ENCODE data around the gene POMGNT2. TPM values are rescaled to one million over a fixed set of nuclear protein-coding genes. Genes with fewer than 3 reads are reported as not detected.
A peak's percentile ranks its signal among the peaks of the same experiment; 100 is the strongest.

The POMGNT2 gene
- total and polyA plus RNA-seq, 4 donors = 5.8 to 6.6 (median 6.5) TPM

DNA sequence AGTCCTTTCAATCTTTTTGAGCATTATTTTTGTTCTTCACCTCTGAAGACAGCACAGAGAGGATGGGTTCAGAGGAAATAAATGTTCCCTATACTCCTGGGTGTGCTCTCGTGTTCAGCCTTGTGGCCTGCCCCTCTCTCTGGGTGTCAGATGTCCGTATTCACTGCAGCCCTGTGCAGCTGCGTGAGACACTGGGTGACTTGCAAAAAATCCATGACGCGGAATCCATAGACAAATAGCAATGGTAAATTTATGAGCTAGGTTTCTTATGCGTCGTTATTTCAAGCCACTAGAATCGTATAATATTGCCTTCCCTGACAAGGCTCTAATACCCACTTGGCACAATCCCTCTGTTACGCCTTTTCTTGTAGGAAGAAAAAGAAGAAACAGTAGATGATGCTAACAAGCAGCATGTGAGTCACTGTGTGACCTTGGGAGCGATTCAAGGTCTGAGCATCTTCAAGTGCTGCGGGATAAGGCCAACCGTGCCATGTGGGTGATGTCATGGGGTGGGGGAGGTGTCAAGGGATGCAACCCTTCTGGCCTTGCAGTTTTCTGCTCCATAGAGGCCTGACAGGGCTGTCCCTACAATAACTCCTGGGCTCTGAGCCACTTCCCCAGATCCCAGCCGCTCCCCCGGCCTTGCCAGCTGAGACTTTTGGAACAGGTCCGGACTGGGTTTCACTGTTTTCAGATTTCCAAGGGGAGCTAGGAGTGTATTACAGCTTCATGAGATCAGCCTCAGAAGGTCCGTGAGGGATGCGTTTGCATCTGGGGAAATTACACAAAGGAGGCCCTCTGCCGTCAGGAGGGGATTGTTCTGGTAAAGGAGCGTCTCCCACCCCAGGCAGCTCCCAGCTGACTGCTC is 47.6 kb upstream of the POMGNT2 start:
- 83% methylated on average over 19 of the region's 19 CpGs for WGBS
- no peaks in the 10 kb centered on the region for H3K36me3 ChIP-seq (ENCODE audit: control insufficient read depth in 4 of 4, insufficient read depth in 3 of 4, low read depth in 1 of 4, low read length in 3 of 4)
- H3K4me3 ChIP-seq (ENCODE audit: low read depth in 1 of 3, low read length in 3 of 3) = no peak overlapping the region
- TF ChIP-seq NR2F2 (IDR thresholded peaks at IDR 0.05) = peak; percentile 20
- TF ChIP-seq RAD21 (IDR thresholded peaks at IDR 0.05) = no peak
- H3K9me3 ChIP-seq (ENCODE audit: control insufficient read depth in 4 of 4, low read length in 3 of 4) = no peaks in the 10 kb centered on the region
- DNase-seq (ENCODE audit: low spot score) = no peak
- no peaks in the 10 kb centered on the region for H3K4me1 ChIP-seq (ENCODE audit: control insufficient read depth in 4 of 4, insufficient read depth in 4 of 4, low read length in 3 of 4)
- H3K27me3 ChIP-seq (ENCODE audit: control insufficient read depth in 4 of 4, insufficient read depth in 4 of 4, low read length in 3 of 4) = no peaks in the 10 kb centered on the region
- H3K9ac ChIP-seq (ENCODE audit: low read depth in 1 of 2, low read length in 2 of 2) = no peak overlapping the region
- H3K27ac ChIP-seq (ENCODE audit: low read depth in 1 of 2, low read length in 2 of 2) = no peak overlapping the region

DNA sequence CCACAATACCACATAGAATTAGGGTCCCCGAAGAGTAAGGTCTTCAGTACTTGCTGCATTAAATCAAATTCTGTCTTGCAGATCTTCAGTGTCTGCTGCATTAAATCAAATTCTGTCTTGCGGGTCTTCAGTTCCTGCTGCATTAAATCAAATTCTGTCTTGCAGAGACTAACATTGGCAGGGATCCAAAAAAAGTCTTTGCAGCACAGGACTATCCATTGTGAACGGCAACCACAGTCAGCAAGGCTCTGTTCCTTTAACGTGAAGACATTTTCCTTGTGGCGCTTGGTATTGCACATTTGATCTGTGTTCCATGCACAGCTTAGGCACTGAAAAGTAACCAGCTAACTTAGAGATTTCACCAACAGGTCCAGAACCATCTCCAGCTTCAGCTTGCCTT is 46.8 kb upstream of the POMGNT2 start:
- no peak for DNase-seq (ENCODE audit: low spot score)
- 69% methylated on average over 5 of the region's 5 CpGs for WGBS
- TF ChIP-seq HNF4A (conservative IDR thresholded peaks at IDR 0.05) (no peak), RAD21 (IDR thresholded peaks at IDR 0.05) (no peak)
- no peaks in the 10 kb centered on the region for H3K27me3 ChIP-seq (ENCODE audit: control insufficient read depth in 4 of 4, insufficient read depth in 4 of 4, low read length in 3 of 4)
- H3K9me3 ChIP-seq (ENCODE audit: control insufficient read depth in 4 of 4, low read length in 3 of 4) = no peaks in the 10 kb centered on the region
- H3K27ac ChIP-seq (ENCODE audit: low read depth in 1 of 2, low read length in 2 of 2) = no peak overlapping the region
- H3K4me1 ChIP-seq (ENCODE audit: control insufficient read depth in 4 of 4, insufficient read depth in 4 of 4, low read length in 3 of 4) = no peaks in the 10 kb centered on the region
- H3K9ac ChIP-seq (ENCODE audit: low read depth in 1 of 2, low read length in 2 of 2) = no peak overlapping the region
- no peak overlapping the region for H3K4me3 ChIP-seq (ENCODE audit: low read depth in 1 of 3, low read length in 3 of 3)
- H3K36me3 ChIP-seq (ENCODE audit: control insufficient read depth in 4 of 4, insufficient read depth in 3 of 4, low read depth in 1 of 4, low read length in 3 of 4) = no peaks in the 10 kb centered on the region

DNA sequence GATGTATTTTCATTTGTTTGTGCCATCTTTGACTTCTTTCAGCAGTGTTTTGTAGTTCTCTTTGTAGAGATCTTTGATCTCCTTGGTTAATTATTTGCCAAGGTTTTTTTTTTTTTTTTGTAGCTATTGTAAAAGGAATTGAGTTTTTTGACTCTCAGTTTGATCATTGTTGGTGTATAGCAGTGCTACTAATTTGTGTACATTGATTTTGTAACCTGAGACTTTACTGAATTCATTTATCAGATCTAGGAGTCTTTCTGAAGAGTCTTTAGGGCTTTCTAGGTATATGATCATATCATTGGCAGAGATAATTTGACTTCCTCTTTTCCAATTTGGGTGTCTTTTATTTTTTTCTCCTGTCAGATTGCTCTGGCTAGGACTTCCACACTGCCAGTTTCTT is 42.2 kb upstream of the POMGNT2 start:
- Histone ChIP-seq H3K9me3 (ENCODE audit: control insufficient read depth in 4 of 4, low read length in 3 of 4) (no peaks in the 10 kb centered on the region), H3K36me3 (ENCODE audit: control insufficient read depth in 4 of 4, insufficient read depth in 3 of 4, low read depth in 1 of 4, low read length in 3 of 4) (no peaks in the 10 kb centered on the region)
- TF ChIP-seq HNF4A (conservative IDR thresholded peaks at IDR 0.05) (peak; percentile 7 to 19), RAD21 (IDR thresholded peaks at IDR 0.05) (no peak), FOXA2 (IDR thresholded peaks at IDR 0.05) (no peak)
- TF ChIP-seq, protein P1, sequence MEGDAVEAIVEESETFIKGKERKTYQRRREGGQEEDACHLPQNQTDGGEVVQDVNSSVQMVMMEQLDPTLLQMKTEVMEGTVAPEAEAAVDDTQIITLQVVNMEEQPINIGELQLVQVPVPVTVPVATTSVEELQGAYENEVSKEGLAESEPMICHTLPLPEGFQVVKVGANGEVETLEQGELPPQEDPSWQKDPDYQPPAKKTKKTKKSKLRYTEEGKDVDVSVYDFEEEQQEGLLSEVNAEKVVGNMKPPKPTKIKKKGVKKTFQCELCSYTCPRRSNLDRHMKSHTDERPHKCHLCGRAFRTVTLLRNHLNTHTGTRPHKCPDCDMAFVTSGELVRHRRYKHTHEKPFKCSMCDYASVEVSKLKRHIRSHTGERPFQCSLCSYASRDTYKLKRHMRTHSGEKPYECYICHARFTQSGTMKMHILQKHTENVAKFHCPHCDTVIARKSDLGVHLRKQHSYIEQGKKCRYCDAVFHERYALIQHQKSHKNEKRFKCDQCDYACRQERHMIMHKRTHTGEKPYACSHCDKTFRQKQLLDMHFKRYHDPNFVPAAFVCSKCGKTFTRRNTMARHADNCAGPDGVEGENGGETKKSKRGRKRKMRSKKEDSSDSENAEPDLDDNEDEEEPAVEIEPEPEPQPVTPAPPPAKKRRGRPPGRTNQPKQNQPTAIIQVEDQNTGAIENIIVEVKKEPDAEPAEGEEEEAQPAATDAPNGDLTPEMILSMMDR (IDR thresholded peaks at IDR 0.05; ENCODE audit: low read depth, low read length, missing input control) = no peak

DNA sequence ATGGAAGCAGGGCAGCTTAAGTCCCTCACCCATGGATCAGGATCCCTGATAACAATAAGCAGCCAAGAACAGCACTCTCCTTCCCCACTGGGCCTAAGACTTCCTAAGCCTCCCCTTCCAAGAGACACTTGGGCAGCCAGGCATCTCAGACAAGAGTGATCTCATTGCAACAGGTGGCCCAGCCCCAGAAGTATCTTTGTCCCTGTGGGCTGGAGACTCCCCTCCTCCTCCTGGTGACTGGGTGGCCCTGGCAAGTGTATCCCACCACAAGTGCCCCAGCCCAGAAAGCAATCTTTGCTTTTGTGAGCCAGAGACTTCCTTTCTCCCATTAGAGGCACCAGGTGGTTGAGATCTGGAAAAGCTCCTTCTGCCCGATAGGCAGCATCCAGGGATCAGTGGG is 40.7 kb upstream of the POMGNT2 start:
- Histone ChIP-seq H3K9me3 (ENCODE audit: control insufficient read depth in 4 of 4, low read length in 3 of 4) (no peaks in the 10 kb centered on the region), H3K27me3 (ENCODE audit: control insufficient read depth in 4 of 4, insufficient read depth in 4 of 4, low read length in 3 of 4) (no peaks in the 10 kb centered on the region)
- 98% methylated on average over 1 of the region's 1 CpG for WGBS
- TF ChIP-seq TAF1 (conservative IDR thresholded peaks at IDR 0.05) (no peak), RXRA (IDR thresholded peaks at IDR 0.05) (no peak), GABPA (IDR thresholded peaks at IDR 0.05 in 1 of 2, conservative IDR thresholded peaks at IDR 0.05 in 1 of 2) (no peak), SP1 (IDR thresholded peaks at IDR 0.05) (no peak), JUND (IDR thresholded peaks at IDR 0.05) (no peak), NR2F2 (IDR thresholded peaks at IDR 0.05) (no peak), RAD21 (IDR thresholded peaks at IDR 0.05) (no peak), YY1 (IDR thresholded peaks at IDR 0.05) (no peak)
- TF ChIP-seq, protein P2, sequence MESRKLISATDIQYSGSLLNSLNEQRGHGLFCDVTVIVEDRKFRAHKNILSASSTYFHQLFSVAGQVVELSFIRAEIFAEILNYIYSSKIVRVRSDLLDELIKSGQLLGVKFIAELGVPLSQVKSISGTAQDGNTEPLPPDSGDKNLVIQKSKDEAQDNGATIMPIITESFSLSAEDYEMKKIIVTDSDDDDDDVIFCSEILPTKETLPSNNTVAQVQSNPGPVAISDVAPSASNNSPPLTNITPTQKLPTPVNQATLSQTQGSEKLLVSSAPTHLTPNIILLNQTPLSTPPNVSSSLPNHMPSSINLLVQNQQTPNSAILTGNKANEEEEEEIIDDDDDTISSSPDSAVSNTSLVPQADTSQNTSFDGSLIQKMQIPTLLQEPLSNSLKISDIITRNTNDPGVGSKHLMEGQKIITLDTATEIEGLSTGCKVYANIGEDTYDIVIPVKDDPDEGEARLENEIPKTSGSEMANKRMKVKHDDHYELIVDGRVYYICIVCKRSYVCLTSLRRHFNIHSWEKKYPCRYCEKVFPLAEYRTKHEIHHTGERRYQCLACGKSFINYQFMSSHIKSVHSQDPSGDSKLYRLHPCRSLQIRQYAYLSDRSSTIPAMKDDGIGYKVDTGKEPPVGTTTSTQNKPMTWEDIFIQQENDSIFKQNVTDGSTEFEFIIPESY (IDR thresholded peaks at IDR 0.05) = no peak
- TF ChIP-seq, protein P3, sequence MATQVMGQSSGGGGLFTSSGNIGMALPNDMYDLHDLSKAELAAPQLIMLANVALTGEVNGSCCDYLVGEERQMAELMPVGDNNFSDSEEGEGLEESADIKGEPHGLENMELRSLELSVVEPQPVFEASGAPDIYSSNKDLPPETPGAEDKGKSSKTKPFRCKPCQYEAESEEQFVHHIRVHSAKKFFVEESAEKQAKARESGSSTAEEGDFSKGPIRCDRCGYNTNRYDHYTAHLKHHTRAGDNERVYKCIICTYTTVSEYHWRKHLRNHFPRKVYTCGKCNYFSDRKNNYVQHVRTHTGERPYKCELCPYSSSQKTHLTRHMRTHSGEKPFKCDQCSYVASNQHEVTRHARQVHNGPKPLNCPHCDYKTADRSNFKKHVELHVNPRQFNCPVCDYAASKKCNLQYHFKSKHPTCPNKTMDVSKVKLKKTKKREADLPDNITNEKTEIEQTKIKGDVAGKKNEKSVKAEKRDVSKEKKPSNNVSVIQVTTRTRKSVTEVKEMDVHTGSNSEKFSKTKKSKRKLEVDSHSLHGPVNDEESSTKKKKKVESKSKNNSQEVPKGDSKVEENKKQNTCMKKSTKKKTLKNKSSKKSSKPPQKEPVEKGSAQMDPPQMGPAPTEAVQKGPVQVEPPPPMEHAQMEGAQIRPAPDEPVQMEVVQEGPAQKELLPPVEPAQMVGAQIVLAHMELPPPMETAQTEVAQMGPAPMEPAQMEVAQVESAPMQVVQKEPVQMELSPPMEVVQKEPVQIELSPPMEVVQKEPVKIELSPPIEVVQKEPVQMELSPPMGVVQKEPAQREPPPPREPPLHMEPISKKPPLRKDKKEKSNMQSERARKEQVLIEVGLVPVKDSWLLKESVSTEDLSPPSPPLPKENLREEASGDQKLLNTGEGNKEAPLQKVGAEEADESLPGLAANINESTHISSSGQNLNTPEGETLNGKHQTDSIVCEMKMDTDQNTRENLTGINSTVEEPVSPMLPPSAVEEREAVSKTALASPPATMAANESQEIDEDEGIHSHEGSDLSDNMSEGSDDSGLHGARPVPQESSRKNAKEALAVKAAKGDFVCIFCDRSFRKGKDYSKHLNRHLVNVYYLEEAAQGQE (IDR thresholded peaks at IDR 0.05) = no peak

More for the DNA sequence above, 42.2 kb upstream of the POMGNT2 start:
- no peak for DNase-seq (ENCODE audit: low spot score)
- Histone ChIP-seq H3K9ac (ENCODE audit: low read depth in 1 of 2, low read length in 2 of 2) (no peak overlapping the region), H3K4me1 (ENCODE audit: control insufficient read depth in 4 of 4, insufficient read depth in 4 of 4, low read length in 3 of 4) (no peaks in the 10 kb centered on the region), H3K27me3 (ENCODE audit: control insufficient read depth in 4 of 4, insufficient read depth in 4 of 4, low read length in 3 of 4) (no peaks in the 10 kb centered on the region), H3K4me3 (ENCODE audit: low read depth in 1 of 3, low read length in 3 of 3) (no peak overlapping the region), H3K27ac (ENCODE audit: low read depth in 1 of 2, low read length in 2 of 2) (no peak overlapping the region)

More for the DNA sequence above, 40.7 kb upstream of the POMGNT2 start:
- Histone ChIP-seq H3K9ac (ENCODE audit: low read depth in 1 of 2, low read length in 2 of 2) (no peak overlapping the region), H3K36me3 (ENCODE audit: control insufficient read depth in 4 of 4, insufficient read depth in 3 of 4, low read depth in 1 of 4, low read length in 3 of 4) (no peaks in the 10 kb centered on the region), H3K4me1 (ENCODE audit: control insufficient read depth in 4 of 4, insufficient read depth in 4 of 4, low read length in 3 of 4) (no peaks in the 10 kb centered on the region), H3K27ac (ENCODE audit: low read depth in 1 of 2, low read length in 2 of 2) (no peak overlapping the region), H3K4me3 (ENCODE audit: low read depth in 1 of 3, low read length in 3 of 3) (no peak overlapping the region)
- DNase-seq (ENCODE audit: low spot score) = no peak

Data from liver (tissue), 9 donors.